ENCODE data around the gene PDCD1LG2.

The PDCD1LG2 gene

GRCh38 chr9:5531101-5531882 is 21.0 kb downstream of the PDCD1LG2 start:
- no peak for DNase-seq (ENCODE audit: low spot score)

- DNase-seq (ENCODE audit: low spot score) = no peak
Measured at GRCh38 chr9:5532306-5532705, 22.0 kb downstream of the PDCD1LG2 start.

- no peak for DNase-seq (ENCODE audit: low spot score)
Measured at GRCh38 chr9:5532790-5533189, 22.5 kb downstream of the PDCD1LG2 start.

GRCh38 chr9:5536684-5537083 is 26.4 kb downstream of the PDCD1LG2 start:
- no peak for DNase-seq (ENCODE audit: low spot score)

DNA sequence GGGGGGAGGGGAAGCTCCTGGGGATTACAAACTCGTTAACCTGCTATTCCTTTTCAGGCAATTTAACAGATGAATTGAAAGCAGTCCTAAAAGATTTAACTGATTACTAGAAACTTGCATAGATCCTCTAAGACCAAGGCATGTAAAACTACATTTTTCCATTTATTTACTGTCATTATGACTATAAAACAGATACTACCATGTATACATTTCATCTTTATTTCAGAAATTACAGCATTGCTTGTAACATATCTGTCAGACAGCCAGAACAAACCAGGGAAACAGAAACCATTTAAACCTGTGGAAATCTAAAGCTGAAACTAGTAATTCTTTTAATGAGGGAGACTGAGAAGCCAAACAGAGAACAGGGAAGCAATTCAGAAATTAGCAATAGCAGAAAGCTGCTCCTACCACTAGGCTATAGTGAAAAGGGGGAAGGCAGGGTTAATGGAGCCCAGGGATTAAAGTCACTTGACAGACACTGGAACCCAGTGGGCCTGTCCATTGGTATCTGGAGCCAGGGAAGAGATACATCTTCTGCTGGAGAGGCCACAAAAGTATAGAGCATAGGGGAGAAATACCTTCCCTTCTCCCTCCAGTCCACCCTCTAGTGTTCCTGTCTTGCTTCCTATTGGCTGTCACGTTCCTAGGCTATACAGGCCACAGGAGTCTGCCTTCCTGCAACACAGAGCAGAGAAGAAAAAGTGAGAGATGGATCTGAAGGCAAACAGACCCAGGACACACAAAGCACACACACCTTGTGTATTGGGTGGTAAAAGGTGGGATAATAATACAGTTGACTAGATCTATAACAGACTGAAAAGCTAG is 33.8 kb downstream of the PDCD1LG2 start:
- no peak for DNase-seq (ENCODE audit: low spot score)

DNA sequence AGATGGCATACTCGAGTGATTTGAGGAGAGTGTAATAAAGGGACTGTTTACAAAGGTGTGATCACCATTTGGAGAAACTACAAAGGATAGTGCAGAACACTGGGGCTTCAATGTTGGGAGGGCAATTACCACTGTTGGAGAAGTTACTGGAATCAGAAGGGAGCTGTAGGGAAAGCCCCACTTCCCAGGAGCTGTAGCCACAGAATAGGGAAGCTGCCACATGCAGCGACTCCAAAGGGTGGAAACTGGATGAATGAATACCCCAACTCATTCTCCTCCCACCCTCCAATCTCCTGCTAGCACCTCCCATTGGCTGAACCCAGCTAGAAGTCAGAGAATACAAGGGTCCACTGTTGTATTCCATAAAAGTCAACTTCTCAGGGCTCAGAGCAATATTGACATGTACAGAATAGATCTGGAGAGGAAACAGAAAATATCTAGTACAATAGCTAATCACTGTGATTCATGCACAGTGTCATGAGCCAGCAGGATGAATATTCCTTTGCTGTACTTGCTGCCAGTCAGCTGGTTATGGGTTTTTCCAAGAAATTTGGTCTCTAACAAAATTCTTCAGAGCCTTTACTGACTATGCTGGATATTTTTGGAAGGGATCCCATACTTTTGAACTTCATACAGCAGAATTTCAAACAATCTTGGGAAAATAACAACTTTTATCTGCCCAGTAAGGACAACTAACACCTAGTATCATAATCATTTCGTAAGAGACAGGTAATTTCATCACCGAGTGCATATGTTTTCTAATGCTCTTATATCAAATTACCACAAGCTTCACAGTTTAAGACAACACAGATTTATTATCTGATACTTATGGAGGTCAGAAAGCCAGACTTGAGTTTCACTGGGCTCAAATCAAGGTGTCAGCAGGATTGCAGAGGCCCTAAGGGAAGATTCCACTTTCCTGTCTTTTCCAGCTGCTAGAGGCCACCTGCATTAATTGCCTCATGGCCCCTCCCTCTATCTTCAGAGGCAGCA is 39.6 kb downstream of the PDCD1LG2 start:
- DNase-seq (ENCODE audit: low spot score) = no peak

- DNase-seq (ENCODE audit: low spot score) = no peak
Measured at GRCh38 chr9:5551368-5552150, 41.2 kb downstream of the PDCD1LG2 start.

GRCh38 chr9:5552301-5552700 is 42.0 kb downstream of the PDCD1LG2 start:
- no peak for DNase-seq (ENCODE audit: low spot score)

DNA sequence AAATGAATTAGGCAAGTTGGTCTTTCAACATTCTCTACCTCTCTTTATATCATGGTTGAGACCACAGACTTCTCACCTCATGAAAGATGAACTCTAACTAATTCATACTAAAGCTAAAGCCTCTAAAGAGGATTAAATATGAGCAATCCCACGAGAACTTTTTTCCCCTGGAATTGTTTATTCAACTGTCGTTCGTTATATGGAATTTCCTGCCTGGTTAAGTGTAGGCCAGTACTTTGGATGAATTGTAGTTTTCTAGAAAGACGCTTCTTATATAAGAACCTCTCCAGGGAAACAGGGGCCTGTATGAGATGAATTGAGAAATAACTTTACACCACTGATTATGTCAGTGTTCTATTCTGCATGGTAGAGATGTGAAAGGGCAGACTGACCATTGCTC is 42.9 kb downstream of the PDCD1LG2 start:
- no peak for DNase-seq (ENCODE audit: low spot score)

- no peak for DNase-seq (ENCODE audit: low spot score)
Measured at GRCh38 chr9:5554254-5554653, 43.9 kb downstream of the PDCD1LG2 start.

DNA sequence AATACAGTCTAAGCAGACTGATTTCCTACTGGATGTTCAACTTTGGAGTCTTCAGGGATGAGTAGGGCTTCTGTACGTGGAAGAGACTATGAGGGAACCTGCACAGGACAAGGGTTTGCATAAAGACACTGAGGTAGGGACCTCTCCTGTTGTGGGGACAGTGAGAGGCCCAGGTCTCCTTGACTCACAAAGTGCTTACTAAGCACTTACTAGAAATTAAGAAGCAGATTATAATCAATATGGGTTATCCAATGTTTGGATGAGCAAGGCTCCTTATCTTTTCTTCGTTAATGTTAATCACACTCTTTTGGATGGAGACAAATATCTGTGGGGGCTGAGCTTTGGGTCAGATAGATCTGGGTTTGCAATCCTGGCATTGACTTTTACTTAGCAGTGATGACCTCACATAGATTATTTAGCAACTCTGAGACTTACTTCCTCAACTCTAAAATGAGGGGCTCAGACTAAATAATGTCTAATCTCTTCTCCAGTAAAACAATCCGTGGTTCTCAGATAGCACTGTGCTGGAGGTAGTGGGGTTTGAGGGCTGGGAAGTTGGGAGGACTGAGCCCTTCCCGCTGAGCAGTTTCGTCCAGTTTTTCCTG is 45.9 kb downstream of the PDCD1LG2 start:
- DNase-seq (ENCODE audit: low spot score) = no peak

DNA sequence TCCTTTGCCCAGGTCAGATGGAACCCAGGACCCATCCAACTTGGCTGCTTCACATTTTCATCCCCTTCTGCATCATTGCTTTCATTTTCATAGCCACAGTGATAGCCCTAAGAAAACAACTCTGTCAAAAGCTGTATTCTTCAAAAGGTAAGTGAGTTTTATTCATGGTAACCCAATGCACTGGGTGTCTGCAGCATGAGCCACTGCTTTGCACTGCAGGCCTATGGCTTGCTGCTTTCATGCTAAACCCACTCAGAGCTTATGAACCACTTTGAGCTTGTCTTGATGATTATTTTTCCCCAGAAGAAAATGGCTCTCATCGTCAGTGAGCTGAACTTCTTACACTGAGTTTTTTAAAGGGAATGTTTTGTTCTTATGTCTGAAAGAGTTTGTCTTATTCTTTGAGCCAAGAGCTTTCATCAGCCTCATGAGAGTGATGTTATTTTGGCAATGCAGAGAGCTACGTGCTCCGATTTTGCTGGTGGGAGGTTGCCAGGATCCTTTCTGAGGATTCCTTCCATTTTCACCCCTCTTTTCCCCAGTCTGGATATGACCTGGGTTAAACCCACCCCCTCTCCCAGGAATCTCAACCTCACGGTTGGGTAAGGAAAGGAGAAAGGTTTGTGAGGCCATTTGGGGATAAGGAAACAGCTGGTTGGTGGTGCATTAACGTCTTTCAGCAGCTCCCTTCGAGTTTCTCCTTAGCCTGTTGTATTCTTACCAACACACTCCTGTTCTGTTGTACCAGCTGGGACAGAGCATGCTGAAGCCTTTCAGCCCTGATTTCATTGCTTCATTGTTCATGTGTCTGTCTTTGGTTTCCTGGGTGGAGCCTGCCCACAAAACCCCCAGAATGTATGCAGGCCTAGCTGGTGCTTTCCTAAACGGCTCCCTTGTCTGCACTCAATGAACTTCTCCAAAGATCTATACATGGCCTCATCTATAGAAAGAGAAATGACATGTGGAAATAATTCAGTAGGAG is 47.6 kb downstream of the PDCD1LG2 start:
- no peak for DNase-seq (ENCODE audit: low spot score)

DNA sequence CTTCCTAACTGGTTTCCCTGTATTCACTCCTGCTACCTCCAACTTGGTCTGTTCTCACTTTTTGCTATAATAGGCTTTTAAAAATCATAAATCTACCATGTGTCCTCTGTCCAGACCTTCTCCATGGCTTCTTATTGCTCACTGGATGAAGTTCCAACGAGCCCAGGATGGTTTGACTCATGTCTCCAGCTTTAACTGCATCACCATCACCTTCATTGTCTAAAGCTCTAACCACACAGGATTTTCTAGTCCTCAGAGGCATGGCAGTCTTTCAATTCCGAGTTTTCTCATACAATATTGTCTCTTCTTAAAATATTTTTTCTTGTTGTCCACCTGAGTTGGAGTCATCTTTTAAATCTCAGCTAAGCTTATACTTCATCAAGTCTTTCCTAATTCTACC is 49.3 kb downstream of the PDCD1LG2 start:
- no peak for DNase-seq (ENCODE audit: low spot score)

DNA sequence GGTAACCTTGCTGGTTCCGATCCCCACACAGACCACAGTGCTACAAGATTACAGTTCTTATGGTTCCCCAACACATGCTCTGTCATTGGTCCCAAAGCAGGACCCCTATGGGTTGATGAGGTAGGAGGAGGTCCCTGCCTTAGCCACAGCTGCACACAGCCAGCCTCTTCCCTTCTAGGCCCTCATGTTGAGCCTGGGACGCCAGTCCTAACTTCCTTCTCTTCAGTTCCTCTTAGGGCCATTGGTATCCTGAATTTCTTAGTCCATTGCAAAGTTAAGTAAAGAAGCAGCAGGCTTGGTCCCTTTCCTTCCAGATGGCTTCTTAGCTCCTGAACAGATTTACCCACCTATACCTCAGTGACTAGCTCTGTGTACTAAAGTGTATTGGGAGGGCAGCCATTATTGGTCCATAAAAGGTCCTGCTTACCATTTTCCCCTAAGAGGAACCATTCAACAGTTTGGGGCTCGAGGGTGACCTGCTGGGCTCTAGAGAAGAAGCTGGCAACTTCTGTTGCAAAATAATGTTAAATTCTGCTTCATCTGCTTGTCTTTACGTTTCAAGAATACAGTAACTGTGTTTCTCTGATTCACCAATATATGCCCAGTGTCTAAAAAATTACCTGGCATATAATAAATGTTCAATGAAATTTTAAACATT is 50.2 kb downstream of the PDCD1LG2 start:
- no peak for DNase-seq (ENCODE audit: low spot score)

GRCh38 chr9:5561828-5562488 is 51.6 kb downstream of the PDCD1LG2 start:
- no peak for DNase-seq (ENCODE audit: low spot score)

- DNase-seq (ENCODE audit: low spot score) = no peak
Measured at GRCh38 chr9:5562806-5563416, 52.6 kb downstream of the PDCD1LG2 start.

DNA sequence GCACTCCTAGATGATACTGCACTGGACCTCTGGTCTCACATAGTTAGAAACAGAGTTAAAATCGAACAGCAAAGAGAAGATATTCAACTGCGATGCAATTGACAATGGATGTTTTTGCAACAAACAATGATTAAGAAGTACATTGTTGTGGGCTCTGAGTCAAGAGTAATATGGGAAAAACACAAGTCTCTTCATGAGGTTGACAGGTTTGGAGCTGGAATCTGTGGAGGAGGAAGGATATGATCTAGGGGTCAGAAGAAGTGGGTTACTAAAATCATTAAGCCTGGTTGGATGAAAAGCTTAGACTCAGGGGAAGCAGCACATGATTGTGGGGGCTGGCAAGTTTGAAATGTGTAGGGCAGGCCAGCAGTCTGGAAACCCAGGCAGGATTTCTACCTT is 53.1 kb downstream of the PDCD1LG2 start:
- DNase-seq (ENCODE audit: low spot score) = no peak

DNA sequence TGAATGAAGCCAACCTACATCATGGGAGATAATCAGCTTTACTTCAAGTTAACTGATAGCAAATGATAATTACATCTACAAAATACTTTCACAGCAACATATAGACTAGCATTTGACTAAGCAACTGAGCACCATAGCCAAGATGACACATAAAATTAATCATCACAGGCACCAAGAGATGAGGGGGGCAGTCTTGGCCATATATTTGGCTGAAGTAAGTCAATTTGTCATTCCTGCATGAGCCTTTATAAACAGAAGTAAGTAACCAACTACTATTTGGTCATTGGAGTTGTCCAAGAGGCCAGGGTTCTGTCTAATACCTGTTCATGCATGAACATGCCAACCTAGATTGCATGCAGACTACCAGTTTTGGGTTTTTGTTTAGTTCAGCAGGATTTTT is 53.6 kb downstream of the PDCD1LG2 start:
- DNase-seq (ENCODE audit: low spot score) = no peak
